Epithelial cell of prostate (primary cell): Measurements from ENCODE around the gene CDH16.

Experiments
- DNase-seq: peaks from one replicate; pipeline ENCODE4 v3.0.0-alpha.2; 2011; ENCODE audit warnings: low read depth, low spot score
- H3K27ac ChIP-seq: fragments of 450-650 bp; 2 replicates; pipeline ENCODE4 v1.5.1; 2017; ENCODE audit warnings: mild to moderate bottlenecking

The CDH16 gene

GRCh38 chr16:66913711-66914110, 5.0 kb downstream of the CDH16 start:
- no peak overlapping the region for H3K27ac ChIP-seq
- no peak for DNase-seq

- DNase-seq, result no peak
- H3K27ac ChIP-seq, result no peak overlapping the region
Observed at GRCh38 chr16:66913081-66913480, 5.6 kb downstream of the CDH16 start.

GRCh38 chr16:66911801-66912200, 6.9 kb downstream of the CDH16 start:
- H3K27ac ChIP-seq, result peak overlapping the region; percentile 10
- no peak for DNase-seq

- DNase-seq, result peak; percentile 29
Observed at GRCh38 chr16:66911112-66911511, 7.6 kb downstream of the CDH16 start.

GRCh38 chr16:66910175-66910940, 8.3 kb downstream of the CDH16 start:
- DNase-seq, result no peak
- peak overlapping the region; percentile 10 for H3K27ac ChIP-seq

More at GRCh38 chr16:66911112-66911511, 7.6 kb downstream of the CDH16 start:
- H3K27ac ChIP-seq, result peak overlapping the region; percentile 10

GRCh38 chr16:66908762-66909559, 9.7 kb downstream of the CDH16 start:
- DNase-seq, result no peak
- no peak overlapping the region for H3K27ac ChIP-seq

GRCh38 chr16:66908116-66908515, 10.6 kb downstream of the CDH16 start:
- no peak overlapping the region for H3K27ac ChIP-seq
- no peak for DNase-seq

- no peak overlapping the region for H3K27ac ChIP-seq
- DNase-seq, result no peak
Observed at GRCh38 chr16:66906916-66907836, 11.5 kb downstream of the CDH16 start.

GRCh38 chr16:66905633-66906539, 12.8 kb downstream of the CDH16 start:
- no peak overlapping the region for H3K27ac ChIP-seq
- DNase-seq, result no peak

GRCh38 chr16:66904846-66905632, 13.6 kb downstream of the CDH16 start:
- no peak overlapping the region for H3K27ac ChIP-seq
- DNase-seq, result no peak

GRCh38 chr16:66904428-66904845, 14.2 kb downstream of the CDH16 start:
- H3K27ac ChIP-seq, result no peak overlapping the region
- DNase-seq, result no peak

GRCh38 chr16:66903544-66904427, 14.9 kb downstream of the CDH16 start:
- H3K27ac ChIP-seq, result no peak overlapping the region
- no peak for DNase-seq

- H3K27ac ChIP-seq, result no peak overlapping the region
- DNase-seq, result no peak
Observed at GRCh38 chr16:66902648-66903543, 15.8 kb downstream of the CDH16 start.

GRCh38 chr16:66901626-66902025, 17.1 kb downstream of the CDH16 start:
- no peak overlapping the region for H3K27ac ChIP-seq
- DNase-seq, result no peak

GRCh38 chr16:66900721-66901441, 17.8 kb downstream of the CDH16 start:
- no peak overlapping the region for H3K27ac ChIP-seq
- no peak for DNase-seq
